HG02981 (cell line): Measurements from ENCODE around the gene CASK.
A peak's percentile ranks its signal among the peaks of the same experiment; 100 is the strongest.
"Not testable (repeated sequence)": the region's sequence is repeated elsewhere in the genome, so short reads cannot be mapped to it uniquely, and the experiment has no call there.

Source experiments
- ATAC-seq: cut with Tn5 transposase; IDR thresholded peaks from one replicate; pipeline ENCODE4 v1.9.1; 2021; ENCODE audit warnings: mild to moderate bottlenecking, moderate library complexity; ENCODE audit not compliant: unreplicated experiment

Gene CASK

GRCh38 chrX:41737065-41737464 is 186.3 kb downstream of the CASK start:
- ATAC-seq, result no peak

DNA sequence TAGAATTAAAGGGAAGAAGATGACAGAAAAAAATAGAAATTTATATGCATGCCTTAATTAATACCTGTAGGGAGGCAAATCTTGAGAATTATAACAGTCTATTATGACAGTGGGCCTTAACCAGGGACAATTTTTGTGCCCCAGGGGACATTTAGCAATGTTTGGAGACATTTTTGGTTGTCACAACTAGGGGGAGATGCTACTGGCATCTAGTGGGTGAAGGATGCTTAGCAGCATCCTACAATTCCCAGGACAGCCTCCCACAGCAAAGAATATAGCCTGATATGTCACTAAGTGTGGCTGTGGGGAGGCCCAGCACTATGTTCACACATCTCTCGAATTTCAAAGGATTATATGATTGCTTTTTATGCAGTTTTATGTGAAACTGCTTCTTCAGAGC is 188.8 kb downstream of the CASK start:
- no peak for ATAC-seq

- ATAC-seq, result peak; percentile 90
Measured at GRCh38 chrX:41733939-41734338, 189.4 kb downstream of the CASK start.

DNA sequence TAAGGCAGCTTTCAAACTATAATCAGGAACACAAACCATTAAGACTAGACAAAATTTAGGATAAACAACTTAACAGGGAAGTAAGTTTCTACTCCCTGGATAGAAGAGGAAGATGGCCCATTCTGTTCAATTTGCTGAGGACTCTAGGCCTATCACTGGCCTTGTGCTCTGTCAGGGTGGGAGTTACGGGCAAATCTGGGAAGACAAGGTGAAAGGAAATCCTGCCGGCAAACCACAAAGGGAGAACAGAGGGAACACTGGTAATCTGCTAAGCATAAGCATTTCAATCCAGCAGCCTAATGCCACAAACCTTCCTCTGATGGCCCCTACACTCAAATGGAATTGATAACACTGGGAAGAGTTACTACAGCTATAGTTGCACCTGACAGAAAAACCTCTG is 191.1 kb downstream of the CASK start:
- no peak for ATAC-seq

DNA sequence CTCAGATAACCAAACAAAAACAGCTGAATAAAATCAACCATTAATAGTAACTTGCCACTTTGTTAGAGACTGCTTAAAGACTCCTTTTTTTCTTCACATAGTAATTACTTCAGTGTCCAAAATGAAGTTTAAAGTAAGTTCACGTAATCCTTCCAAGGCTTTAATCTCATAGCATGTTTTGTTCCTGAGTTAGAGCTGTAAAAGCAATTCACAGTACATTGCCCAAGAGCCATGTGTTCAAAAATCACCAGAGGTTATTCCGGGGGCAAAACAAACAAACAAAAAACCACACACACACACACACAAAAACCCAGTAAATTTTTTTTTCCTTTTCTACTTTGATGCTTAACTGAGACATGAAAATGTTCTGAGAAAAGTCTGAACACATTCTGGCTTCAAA is 193.3 kb downstream of the CASK start:
- ATAC-seq, result no peak

DNA sequence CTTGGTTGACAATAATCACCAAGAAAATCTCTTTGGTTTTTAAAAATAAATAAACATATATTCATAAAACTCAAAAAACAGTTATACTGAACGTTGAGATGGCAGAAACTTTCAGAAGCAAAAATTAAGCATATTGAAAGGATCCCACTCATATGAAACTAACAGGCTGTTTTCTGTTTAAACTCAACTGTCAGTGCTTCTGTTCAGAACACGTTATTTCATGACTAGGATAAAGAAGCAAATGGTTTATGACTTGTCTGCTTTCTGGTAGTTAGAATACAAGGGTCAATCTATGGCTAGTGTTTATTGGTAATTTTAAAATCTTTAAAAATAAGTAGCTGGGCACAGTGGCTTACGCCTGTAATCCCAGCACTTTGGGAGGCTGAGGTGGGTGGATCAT is 195.2 kb downstream of the CASK start:
- no peak for ATAC-seq

GRCh38 chrX:41723826-41724225 is 199.5 kb downstream of the CASK start, which contains the start of gene GPR82:
GPR82 (plus strand) TSS chrX:41724181; CDS start chrX:41727027, 2,846 bp downstream.
- ATAC-seq, result no peak

GRCh38 chrX:41722816-41723618 is 200.3 kb downstream of the CASK start:
- ATAC-seq, result no peak

- no peak for ATAC-seq
Measured at GRCh38 chrX:41722214-41722613, 201.1 kb downstream of the CASK start.

DNA sequence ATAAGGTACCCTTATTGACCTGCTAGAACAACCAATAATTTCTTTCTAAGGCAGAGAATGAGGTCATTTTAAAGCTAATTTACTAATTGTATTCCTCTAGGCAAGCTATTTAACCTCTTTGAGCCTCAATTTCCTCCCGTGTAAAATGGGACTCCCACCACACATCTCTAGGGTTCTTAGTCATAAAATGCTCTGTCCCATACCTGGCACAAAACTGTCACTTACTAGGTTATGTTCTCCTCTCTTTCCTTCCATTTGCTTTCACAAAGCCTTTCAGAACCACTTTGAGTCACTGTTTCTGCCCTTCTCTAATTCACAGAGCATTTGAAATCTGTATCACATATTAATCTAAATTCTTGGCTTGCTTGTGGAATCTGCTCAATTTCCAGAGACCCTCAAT is 201.8 kb downstream of the CASK start:
- ATAC-seq, result no peak

DNA sequence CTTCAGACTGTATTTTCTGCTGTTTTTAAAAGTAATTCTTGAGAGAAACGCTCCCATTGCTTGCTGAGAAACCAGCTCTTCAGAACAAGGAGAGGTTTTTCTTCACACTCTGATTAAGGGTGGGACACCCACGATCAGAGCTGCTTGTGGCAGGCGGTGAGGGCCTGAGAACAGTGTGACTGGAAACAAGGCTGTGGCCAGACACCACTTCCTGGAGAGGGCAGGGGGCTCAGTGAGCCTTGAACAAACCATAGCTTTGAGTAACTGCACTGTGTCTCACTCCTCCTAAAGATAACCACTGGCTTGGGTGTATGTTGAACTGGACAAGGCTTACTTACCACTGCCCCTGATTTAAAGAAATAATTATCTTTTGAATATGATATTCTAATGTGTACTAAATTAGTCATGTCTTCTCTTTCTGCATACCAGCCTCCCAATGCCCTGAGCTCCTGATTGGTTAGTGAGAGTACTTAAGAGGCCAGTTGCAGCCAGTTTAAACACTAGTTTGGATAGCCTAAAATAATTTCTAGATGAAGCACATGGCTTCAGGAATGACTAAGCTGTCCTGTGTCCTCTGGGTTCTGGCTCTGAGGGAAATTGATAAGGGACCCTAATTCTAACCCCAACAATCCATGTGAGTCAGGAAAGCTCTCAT is 203.1 kb downstream of the CASK start:
- peak; percentile 89 for ATAC-seq

DNA sequence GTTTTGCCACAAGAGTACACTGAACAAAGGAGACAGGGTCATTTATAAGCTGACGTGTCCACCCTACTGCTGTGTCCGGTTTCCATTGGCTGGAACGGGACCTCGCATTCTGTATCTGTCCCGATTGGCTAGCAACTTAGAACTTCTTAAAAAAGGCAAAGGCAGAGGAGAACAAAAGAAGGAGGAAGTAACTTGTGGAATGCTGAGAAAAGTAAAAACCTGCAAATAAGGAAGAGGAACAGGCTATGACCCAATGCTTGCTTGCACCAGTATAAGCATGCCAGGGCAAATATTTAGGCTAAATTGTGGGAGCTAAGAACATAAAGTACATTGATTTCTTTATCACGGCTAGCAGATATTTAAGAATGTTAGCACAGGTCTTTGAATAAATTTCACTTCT is 203.7 kb downstream of the CASK start:
- ATAC-seq, result not testable (repeated sequence)

GRCh38 chrX:41718481-41719235 is 204.7 kb downstream of the CASK start:
- ATAC-seq, result no peak

DNA sequence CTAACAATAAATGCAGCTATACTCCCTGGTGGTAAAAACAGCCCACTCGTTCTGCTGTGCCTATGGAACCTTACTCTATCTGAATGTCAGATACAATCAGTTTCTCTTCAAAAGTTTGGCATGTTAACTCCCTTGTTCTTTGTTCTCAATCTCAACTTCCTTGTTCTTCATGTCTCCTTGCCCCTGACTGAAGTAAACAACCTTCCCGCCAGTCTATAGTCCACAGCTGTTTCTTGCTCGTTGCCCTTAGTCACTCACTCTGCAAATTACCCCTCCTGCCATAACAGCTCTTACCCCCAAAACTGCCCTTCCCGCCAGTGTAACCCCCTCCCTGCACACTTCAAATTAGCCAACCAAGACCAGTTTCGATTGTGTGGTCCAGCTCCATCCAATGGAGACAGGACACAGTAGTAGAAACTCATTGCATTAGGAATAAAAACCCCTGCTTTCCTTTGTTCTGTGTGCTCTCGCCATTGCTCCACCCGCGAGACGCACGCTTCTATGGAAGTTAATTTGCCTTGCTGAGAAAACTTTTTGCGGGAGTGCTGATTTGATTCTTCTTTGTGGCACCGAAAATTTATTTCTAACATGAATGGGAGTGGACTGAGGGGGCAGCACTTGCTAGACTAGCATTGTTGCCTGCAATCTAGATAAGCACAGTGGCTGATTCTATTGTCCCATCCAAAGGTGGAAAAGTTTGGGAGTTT is 206.4 kb downstream of the CASK start:
- ATAC-seq, result no peak

DNA sequence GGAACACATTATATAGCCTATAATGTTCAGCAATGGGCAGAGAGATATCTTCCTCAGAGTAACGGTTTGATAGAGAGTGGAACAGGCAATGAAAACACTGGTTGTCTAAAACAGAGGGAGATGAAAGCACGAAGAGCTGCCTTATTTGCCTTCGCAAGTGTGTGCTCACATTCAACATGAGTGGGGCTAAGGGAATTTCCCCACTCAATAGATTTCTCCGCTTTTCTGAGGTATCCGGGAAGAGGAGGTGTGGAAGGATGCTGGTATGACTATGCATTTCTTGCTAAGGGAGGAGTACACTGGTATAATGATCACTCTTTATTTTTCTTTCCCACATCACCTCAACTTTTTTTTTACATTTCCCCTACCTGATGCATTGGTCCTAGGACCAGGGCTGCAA is 207.1 kb downstream of the CASK start:
- no peak for ATAC-seq

DNA sequence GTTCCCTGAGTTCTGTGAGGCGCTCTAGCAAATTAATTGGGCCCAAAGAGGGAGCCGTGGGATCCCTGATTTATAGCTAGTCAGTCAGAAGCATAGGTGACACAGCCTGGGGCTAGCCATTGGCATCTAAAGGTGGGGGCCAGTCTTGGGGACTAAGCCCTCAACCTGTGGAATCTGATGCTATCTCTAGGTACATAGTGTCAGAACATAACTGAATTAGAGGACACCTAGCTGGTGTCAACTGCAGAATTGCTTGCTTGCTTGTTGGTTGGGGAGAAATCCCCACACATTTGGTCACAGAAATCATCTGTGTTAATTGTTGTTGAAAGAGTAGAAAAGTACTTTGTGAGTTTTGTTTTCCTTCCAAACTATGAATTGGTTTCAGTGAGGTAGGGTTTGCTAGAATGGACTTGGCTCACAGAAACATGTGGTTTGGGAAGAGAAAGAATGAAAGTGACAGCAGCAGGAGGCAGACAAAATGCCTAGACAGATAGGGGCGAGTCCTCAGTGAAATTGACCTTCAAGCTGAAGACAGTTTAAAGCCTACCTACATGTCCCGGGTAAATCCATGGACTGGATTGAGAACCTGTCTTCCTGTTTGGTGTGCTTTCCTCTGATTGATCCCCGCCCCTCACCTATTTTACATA is 212.2 kb downstream of the CASK start:
- ATAC-seq, result no peak

DNA sequence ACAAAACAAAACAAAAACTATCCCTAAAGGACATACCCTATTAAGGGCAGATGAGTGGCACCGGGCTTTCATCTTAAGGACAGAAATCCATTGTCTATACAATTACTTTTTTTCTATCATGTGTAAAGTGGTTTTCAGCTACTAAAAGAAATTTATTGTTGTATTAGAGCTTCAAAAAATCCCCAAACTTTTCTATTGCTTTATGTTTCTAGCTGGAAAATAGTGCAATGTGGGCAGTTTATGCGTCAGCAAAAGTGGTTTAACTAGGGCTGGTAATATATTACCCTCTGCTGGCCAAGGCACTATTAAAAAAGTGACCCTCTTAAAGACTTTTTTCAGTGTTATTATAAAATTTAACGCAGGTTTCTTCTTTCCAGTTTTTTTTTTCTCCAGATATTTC is 214.9 kb downstream of the CASK start:
- ATAC-seq, result no peak

- no peak for ATAC-seq
Measured at GRCh38 chrX:41707218-41707617, 216.1 kb downstream of the CASK start.

DNA sequence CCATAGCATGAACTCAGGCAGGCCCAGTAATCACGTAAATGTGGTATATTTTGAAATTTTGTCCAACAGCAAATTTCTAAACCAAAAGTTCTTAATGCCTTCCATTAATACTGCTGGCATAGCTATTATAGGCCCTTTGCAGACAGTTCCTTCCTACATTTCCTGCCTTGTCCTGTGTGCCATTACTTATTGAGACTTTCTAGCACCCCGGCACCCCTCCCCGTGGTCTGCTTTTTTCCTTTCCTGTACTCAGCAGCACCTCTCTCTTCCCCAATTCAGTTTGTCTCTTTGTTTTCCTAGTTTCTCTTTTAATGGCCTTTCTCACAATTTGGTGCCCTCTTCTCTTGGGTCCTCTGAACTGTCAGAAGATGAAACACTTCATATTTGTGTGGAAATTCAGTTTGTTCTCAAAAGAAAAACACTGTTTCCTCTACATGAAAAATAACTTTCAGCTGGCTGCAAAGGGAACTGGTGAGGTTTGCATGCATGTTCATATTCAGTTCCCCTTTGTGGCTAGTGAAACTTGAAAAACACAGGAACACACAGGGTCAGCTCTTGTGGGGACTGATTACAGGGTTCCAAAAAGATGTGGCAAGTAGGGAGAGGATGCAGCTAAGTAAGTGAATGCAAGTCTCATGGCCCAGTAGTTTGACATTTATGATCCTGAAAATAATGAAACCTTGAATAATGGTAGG is 217.5 kb downstream of the CASK start:
- peak; percentile 85 for ATAC-seq

DNA sequence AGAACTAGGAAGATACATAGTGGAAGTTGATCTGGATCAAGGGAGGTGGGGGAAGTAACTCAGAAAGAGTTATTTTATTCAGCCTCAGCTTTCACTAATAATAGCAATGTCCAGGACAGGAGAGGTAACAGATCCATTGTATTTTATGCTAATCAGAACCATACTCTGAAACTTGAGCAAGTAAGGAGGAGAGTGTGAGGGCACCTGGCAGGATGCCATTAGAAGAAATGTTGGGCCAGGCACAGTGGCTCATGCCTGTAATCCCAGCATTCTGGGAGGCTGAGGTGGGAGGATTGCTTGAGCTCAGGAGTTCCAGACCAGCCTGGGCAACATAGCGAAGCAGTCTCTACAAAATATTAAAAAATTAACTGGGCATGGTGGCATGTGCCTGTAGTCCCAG is 218.3 kb downstream of the CASK start:
- no peak for ATAC-seq
